ENCODE measurements around the gene FMN1.
A peak's percentile ranks its signal among the peaks of the same experiment; 100 is the strongest.

The FMN1 gene

GRCh38 chr15:32878342-32878741, 316.2 kb downstream of the FMN1 start:
- no peak overlapping the region for H3K4me3 ChIP-seq (ENCODE audit: control insufficient read depth, low read depth, low read length)
- TF ChIP-seq CTCF (IDR thresholded peaks at IDR 0.05; ENCODE audit: control insufficient read depth, insufficient read depth, low read depth, low read length, missing control alignments) = no peak
- DNase-seq (ENCODE audit: low read depth) = no peak

- TF ChIP-seq CTCF (IDR thresholded peaks at IDR 0.05; ENCODE audit: control insufficient read depth, insufficient read depth, low read depth, low read length, missing control alignments) = no peak
- H3K4me3 ChIP-seq (ENCODE audit: control insufficient read depth, low read depth, low read length) = no peak overlapping the region
- DNase-seq (ENCODE audit: low read depth) = no peak
Observed at GRCh38 chr15:32877252-32878019, 317.1 kb downstream of the FMN1 start.

- no peak overlapping the region for H3K4me3 ChIP-seq (ENCODE audit: control insufficient read depth, low read depth, low read length)
- DNase-seq (ENCODE audit: low read depth) = no peak
- TF ChIP-seq CTCF (IDR thresholded peaks at IDR 0.05; ENCODE audit: control insufficient read depth, insufficient read depth, low read depth, low read length, missing control alignments) = no peak
Observed at GRCh38 chr15:32873284-32874114, 321.0 kb downstream of the FMN1 start.

- H3K4me3 ChIP-seq (ENCODE audit: control insufficient read depth, low read depth, low read length) = no peak overlapping the region
- peak; percentile 83 for DNase-seq (ENCODE audit: low read depth)
- TF ChIP-seq CTCF (IDR thresholded peaks at IDR 0.05; ENCODE audit: control insufficient read depth, insufficient read depth, low read depth, low read length, missing control alignments) = no peak
Observed at GRCh38 chr15:32872621-32873283, 321.8 kb downstream of the FMN1 start.

GRCh38 chr15:32871883-32872282, 322.6 kb downstream of the FMN1 start:
- DNase-seq (ENCODE audit: low read depth) = no peak
- TF ChIP-seq CTCF (IDR thresholded peaks at IDR 0.05; ENCODE audit: control insufficient read depth, insufficient read depth, low read depth, low read length, missing control alignments) = no peak
- H3K4me3 ChIP-seq (ENCODE audit: control insufficient read depth, low read depth, low read length) = no peak overlapping the region

- TF ChIP-seq CTCF (IDR thresholded peaks at IDR 0.05; ENCODE audit: control insufficient read depth, insufficient read depth, low read depth, low read length, missing control alignments) = no peak
- no peak overlapping the region for H3K4me3 ChIP-seq (ENCODE audit: control insufficient read depth, low read depth, low read length)
- DNase-seq (ENCODE audit: low read depth) = peak; percentile 99
Observed at GRCh38 chr15:32870240-32871033, 324.1 kb downstream of the FMN1 start.

Measured in AG09309 (cell line).